Mesendoderm (in vitro differentiated cells): Measurements from ENCODE around the gene CKAP4.

Experiments used
- DNase-seq: peaks from one replicate; pipeline ENCODE4 v3.0.0; 2013
- H2AK5ac ChIP-seq: 2 replicates; pipeline ENCODE4 v1.6.1; 2013; ENCODE audit warnings: low read length, inconsistent platforms
- H2BK120ac ChIP-seq: 2 replicates; pipeline ENCODE4 v1.6.1; 2013; ENCODE audit warnings: low read depth, mild to moderate bottlenecking, low read length, moderate library complexity, mixed read lengths
- H2BK15ac ChIP-seq: replicated peaks from 2 replicates; pipeline ENCODE4 v1.6.1; 2013; ENCODE audit warnings: low read depth, mild to moderate bottlenecking, moderate library complexity
- H2BK5ac ChIP-seq: 2 replicates; pipeline ENCODE4 v1.6.1; 2013; ENCODE audit warnings: low read length, inconsistent platforms
- H3K18ac ChIP-seq: 2 replicates; pipeline ENCODE4 v1.6.1; 2013; ENCODE audit warnings: mild to moderate bottlenecking, low read length, mixed read lengths
- H3K23ac ChIP-seq: one replicate; pipeline ENCODE4 v1.6.1; 2013; ENCODE audit warnings: low read length
- H3K27ac ChIP-seq: 2 replicates; pipeline ENCODE4 v1.5.1; 2013; ENCODE audit warnings: low read depth, mild to moderate bottlenecking, inconsistent platforms, low read length, moderate library complexity
- H3K27me3 ChIP-seq: 2 replicates; pipeline ENCODE4 v1.6.1; 2013; ENCODE audit warnings: low read length, control low read depth, mild to moderate bottlenecking, inconsistent platforms; ENCODE audit not compliant: insufficient read depth, poor library complexity
- H3K36me3 ChIP-seq: 2 replicates; pipeline ENCODE4 v1.6.1; 2013; ENCODE audit warnings: low read length, inconsistent platforms; ENCODE audit not compliant: control insufficient read depth, insufficient read depth
- H3K4ac ChIP-seq: one replicate; pipeline ENCODE4 v1.6.1; 2013; ENCODE audit warnings: low read depth, mild to moderate bottlenecking, low read length, moderate library complexity
- H3K4me1 ChIP-seq: 2 replicates; pipeline ENCODE4 v1.6.1; 2013; ENCODE audit warnings: low read depth, low read length, inconsistent platforms; ENCODE audit not compliant: control insufficient read depth
- H3K4me2 ChIP-seq: 2 replicates; pipeline ENCODE4 v1.6.1; 2013; ENCODE audit warnings: low read length
- H3K4me3 ChIP-seq: 2 replicates; pipeline ENCODE4 v1.5.1; 2013; ENCODE audit warnings: mild to moderate bottlenecking, low read length
- H3K56ac ChIP-seq: one replicate; pipeline ENCODE4 v1.6.1; 2013; ENCODE audit warnings: low read length
- H3K79me1 ChIP-seq: 2 replicates; pipeline ENCODE4 v1.6.1; 2013; ENCODE audit warnings: low read length, inconsistent platforms
- H3K79me2 ChIP-seq: 2 replicates; pipeline ENCODE4 v1.6.1; 2013; ENCODE audit warnings: mild to moderate bottlenecking, low read length; ENCODE audit not compliant: control insufficient read depth, insufficient read depth
- H3K9ac ChIP-seq: 2 replicates; pipeline ENCODE4 v1.6.1; 2013; ENCODE audit warnings: low read length, inconsistent platforms
- H4K5ac ChIP-seq: one replicate; pipeline ENCODE4 v1.6.1; 2013; ENCODE audit warnings: low read length
- H4K8ac ChIP-seq: one replicate; pipeline ENCODE4 v1.6.1; 2013; ENCODE audit warnings: low read depth, mild to moderate bottlenecking, control low read depth, low read length, moderate library complexity
- WGBS: extraction: QIAGEN DNeasy Blood & Tissue Kit; methylation state at CpG from one replicate; pipeline ENCODE4 v1.1.7; 2013; ENCODE audit warnings: low lambda C conversion rate, missing lambda C conversion rate; ENCODE audit not compliant: insufficient coverage; ENCODE audit errors: extremely low coverage; 5-methylcytosine and 5-hydroxymethylcytosine counted together

Gene CKAP4

GRCh38 chr12:106220536-106220935, 27.3 kb downstream of the CKAP4 start:
- no peak overlapping the region for H4K8ac ChIP-seq

GRCh38 chr12:106219043-106219442, 28.8 kb downstream of the CKAP4 start:
- H4K8ac ChIP-seq, result no peak overlapping the region
- no peak for DNase-seq
- H3K4me3 ChIP-seq, result no peak overlapping the region
- H3K4me1 ChIP-seq, result no peaks in the 10 kb centered on the region
- no peak overlapping the region for H2BK5ac ChIP-seq
- no peak overlapping the region for H2BK120ac ChIP-seq
- H3K4me2 ChIP-seq, result no peak overlapping the region
- H2BK15ac ChIP-seq, result no peak overlapping the region
- H3K18ac ChIP-seq, result no peak overlapping the region
- no peaks in the 10 kb centered on the region for H3K79me1 ChIP-seq
- no peaks in the 10 kb centered on the region for H3K36me3 ChIP-seq
- H3K9ac ChIP-seq, result no peak overlapping the region
- H3K56ac ChIP-seq, result no peak overlapping the region
- no peak overlapping the region for H3K4ac ChIP-seq
- no peaks in the 10 kb centered on the region for H3K79me2 ChIP-seq
- no CpG with 5 or more reads among the region's 1 CpG for WGBS
- no peaks in the 10 kb centered on the region for H3K27me3 ChIP-seq
- no peak overlapping the region for H3K23ac ChIP-seq
- no peak overlapping the region for H2AK5ac ChIP-seq
- no peak overlapping the region for H3K27ac ChIP-seq
- no peak overlapping the region for H4K5ac ChIP-seq

More at GRCh38 chr12:106220536-106220935, 27.3 kb downstream of the CKAP4 start:
- no peak overlapping the region for H4K5ac ChIP-seq
- H2AK5ac ChIP-seq, result no peak overlapping the region
- H3K9ac ChIP-seq, result no peak overlapping the region
- no peak overlapping the region for H3K4me2 ChIP-seq
- no peak overlapping the region for H3K4ac ChIP-seq
- H3K56ac ChIP-seq, result no peak overlapping the region
- no peaks in the 10 kb centered on the region for H3K36me3 ChIP-seq
- no peaks in the 10 kb centered on the region for H3K79me2 ChIP-seq
- H3K27me3 ChIP-seq, result no peaks in the 10 kb centered on the region
- H2BK15ac ChIP-seq, result no peak overlapping the region
- H3K79me1 ChIP-seq, result no peaks in the 10 kb centered on the region
- DNase-seq, result no peak
- no peaks in the 10 kb centered on the region for H3K4me1 ChIP-seq
- H2BK120ac ChIP-seq, result no peak overlapping the region
- H3K27ac ChIP-seq, result no peak overlapping the region
- H3K23ac ChIP-seq, result no peak overlapping the region
- no CpG with 5 or more reads among the region's 7 CpGs for WGBS
- H3K18ac ChIP-seq, result no peak overlapping the region
- H2BK5ac ChIP-seq, result no peak overlapping the region
- no peak overlapping the region for H3K4me3 ChIP-seq

GRCh38 chr12:106217706-106218105, 30.1 kb downstream of the CKAP4 start:
- DNase-seq, result no peak
- H4K5ac ChIP-seq, result no peak overlapping the region
- no peak overlapping the region for H3K56ac ChIP-seq
- no peak overlapping the region for H3K9ac ChIP-seq
- no peaks in the 10 kb centered on the region for H3K27me3 ChIP-seq
- no peak overlapping the region for H4K8ac ChIP-seq
- no peak overlapping the region for H3K4me2 ChIP-seq
- H3K4ac ChIP-seq, result no peak overlapping the region
- no peak overlapping the region for H3K18ac ChIP-seq
- no peak overlapping the region for H2BK120ac ChIP-seq
- no peak overlapping the region for H3K4me3 ChIP-seq
- no peaks in the 10 kb centered on the region for H3K79me2 ChIP-seq
- H2BK5ac ChIP-seq, result no peak overlapping the region
- H3K36me3 ChIP-seq, result no peaks in the 10 kb centered on the region
- no peak overlapping the region for H2AK5ac ChIP-seq
- H2BK15ac ChIP-seq, result no peak overlapping the region
- H3K79me1 ChIP-seq, result no peaks in the 10 kb centered on the region
- H3K4me1 ChIP-seq, result no peaks in the 10 kb centered on the region
- H3K23ac ChIP-seq, result no peak overlapping the region
- H3K27ac ChIP-seq, result no peak overlapping the region
- no CpG with 5 or more reads among the region's 2 CpGs for WGBS

- Histone ChIP-seq H3K9ac (no peak overlapping the region), H4K8ac (no peak overlapping the region), H2BK120ac (no peak overlapping the region), H3K27me3 (no peaks in the 10 kb centered on the region), H3K4ac (no peak overlapping the region), H3K18ac (no peak overlapping the region), H3K4me3 (no peak overlapping the region), H4K5ac (no peak overlapping the region), H3K79me1 (no peaks in the 10 kb centered on the region), H3K79me2 (no peaks in the 10 kb centered on the region), H2BK5ac (no peak overlapping the region), H3K56ac (no peak overlapping the region), H3K23ac (no peak overlapping the region), H3K4me1 (no peaks in the 10 kb centered on the region), H3K4me2 (no peak overlapping the region), H2AK5ac (no peak overlapping the region), H3K27ac (no peak overlapping the region), H2BK15ac (no peak overlapping the region), H3K36me3 (no peaks in the 10 kb centered on the region)
- no peak for DNase-seq
- no CpG with 5 or more reads among the region's 4 CpGs for WGBS
Measured at GRCh38 chr12:106214571-106214970, 33.2 kb downstream of the CKAP4 start.

- Histone ChIP-seq H2BK15ac (no peak overlapping the region), H3K18ac (no peak overlapping the region), H3K9ac (no peak overlapping the region), H4K5ac (no peak overlapping the region), H3K23ac (no peak overlapping the region), H3K56ac (no peak overlapping the region), H3K36me3 (no peaks in the 10 kb centered on the region), H3K4ac (no peak overlapping the region), H3K79me2 (no peaks in the 10 kb centered on the region), H3K27me3 (no peaks in the 10 kb centered on the region), H2AK5ac (no peak overlapping the region), H3K27ac (no peak overlapping the region), H2BK5ac (no peak overlapping the region), H2BK120ac (no peak overlapping the region), H4K8ac (no peak overlapping the region), H3K79me1 (no peaks in the 10 kb centered on the region), H3K4me2 (no peak overlapping the region), H3K4me3 (no peak overlapping the region), H3K4me1 (no peaks in the 10 kb centered on the region)
- WGBS, result no CpG with 5 or more reads among the region's 6 CpGs
- no peak for DNase-seq
Measured at GRCh38 chr12:106213662-106214061, 34.2 kb downstream of the CKAP4 start.

- H3K18ac ChIP-seq, result no peak overlapping the region
- no peaks in the 10 kb centered on the region for H3K79me1 ChIP-seq
- H3K4ac ChIP-seq, result no peak overlapping the region
- no peak overlapping the region for H2BK120ac ChIP-seq
- no peak overlapping the region for H3K4me2 ChIP-seq
- no peaks in the 10 kb centered on the region for H3K36me3 ChIP-seq
- no peak overlapping the region for H3K56ac ChIP-seq
- H3K9ac ChIP-seq, result no peak overlapping the region
- no peak overlapping the region for H3K27ac ChIP-seq
- no peak overlapping the region for H4K5ac ChIP-seq
- H3K4me3 ChIP-seq, result no peak overlapping the region
- no peak overlapping the region for H4K8ac ChIP-seq
- H3K23ac ChIP-seq, result no peak overlapping the region
- no peaks in the 10 kb centered on the region for H3K27me3 ChIP-seq
- H2AK5ac ChIP-seq, result no peak overlapping the region
- no peak overlapping the region for H2BK5ac ChIP-seq
- H3K4me1 ChIP-seq, result no peaks in the 10 kb centered on the region
- H3K79me2 ChIP-seq, result no peaks in the 10 kb centered on the region
- no CpG with 5 or more reads among the region's 8 CpGs for WGBS
- DNase-seq, result no peak
- no peak overlapping the region for H2BK15ac ChIP-seq
Measured at GRCh38 chr12:106211973-106212372, 35.8 kb downstream of the CKAP4 start.
